ENCODE measurements around the gene ZFYVE28. TPM values are rescaled to one million over a fixed set of nuclear protein-coding genes. Genes with fewer than 3 reads are reported as not detected.
"Not testable (repeated sequence)": the region's sequence is repeated elsewhere in the genome, so short reads cannot be mapped to it uniquely, and the experiment has no call there.

ZFYVE28 gene
- total and polyA plus RNA-seq, 11 donors = 2.6 to 11.9 (median 5.5) TPM

DNA sequence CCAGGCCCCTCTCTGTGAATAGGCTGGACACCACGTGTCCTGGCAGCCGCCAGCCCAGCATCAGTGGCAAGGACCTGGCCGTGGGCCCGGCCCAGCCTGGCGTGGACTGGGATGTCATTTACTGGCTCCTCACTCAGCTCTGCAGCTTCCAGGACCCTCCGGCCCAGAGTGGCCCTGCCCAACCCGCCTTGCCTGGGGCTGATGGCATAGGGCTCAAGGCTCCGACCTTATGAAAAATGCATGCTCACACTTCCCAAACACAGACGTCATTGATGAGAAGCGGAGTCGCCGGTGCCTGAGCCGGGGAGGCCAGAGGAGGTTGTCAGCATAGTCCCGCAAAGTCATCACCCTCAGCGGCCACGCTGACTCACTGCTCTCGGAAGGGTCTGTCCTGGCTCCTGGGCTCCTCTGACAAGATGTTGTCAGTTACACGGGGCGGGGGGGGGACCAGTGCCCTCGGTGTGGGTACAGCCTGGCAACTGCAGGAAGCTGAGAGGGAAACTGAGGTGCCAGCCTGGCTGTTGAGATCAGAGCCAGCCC, 14.6 kb upstream of the ZFYVE28 start:
- ATAC-seq = peak; percentile 22 to 68 (median 39)
- TF ChIP-seq, protein P1, sequence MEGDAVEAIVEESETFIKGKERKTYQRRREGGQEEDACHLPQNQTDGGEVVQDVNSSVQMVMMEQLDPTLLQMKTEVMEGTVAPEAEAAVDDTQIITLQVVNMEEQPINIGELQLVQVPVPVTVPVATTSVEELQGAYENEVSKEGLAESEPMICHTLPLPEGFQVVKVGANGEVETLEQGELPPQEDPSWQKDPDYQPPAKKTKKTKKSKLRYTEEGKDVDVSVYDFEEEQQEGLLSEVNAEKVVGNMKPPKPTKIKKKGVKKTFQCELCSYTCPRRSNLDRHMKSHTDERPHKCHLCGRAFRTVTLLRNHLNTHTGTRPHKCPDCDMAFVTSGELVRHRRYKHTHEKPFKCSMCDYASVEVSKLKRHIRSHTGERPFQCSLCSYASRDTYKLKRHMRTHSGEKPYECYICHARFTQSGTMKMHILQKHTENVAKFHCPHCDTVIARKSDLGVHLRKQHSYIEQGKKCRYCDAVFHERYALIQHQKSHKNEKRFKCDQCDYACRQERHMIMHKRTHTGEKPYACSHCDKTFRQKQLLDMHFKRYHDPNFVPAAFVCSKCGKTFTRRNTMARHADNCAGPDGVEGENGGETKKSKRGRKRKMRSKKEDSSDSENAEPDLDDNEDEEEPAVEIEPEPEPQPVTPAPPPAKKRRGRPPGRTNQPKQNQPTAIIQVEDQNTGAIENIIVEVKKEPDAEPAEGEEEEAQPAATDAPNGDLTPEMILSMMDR (IDR thresholded peaks at IDR 0.05) = no peak
- no peak for TF ChIP-seq POLR2A (IDR thresholded peaks at IDR 0.05)
- no peak overlapping the region for H3K27ac ChIP-seq
- H3K4me3 ChIP-seq = no peak overlapping the region
- intact Hi-C loops (cut with DNase I) = no loop called here
- peak in 1 of 5 donors; percentile 60 for DNase-seq
- H3K36me3 ChIP-seq = no peaks in the 10 kb centered on the region
- 64 to 78% (median 73%) methylated on average over 8 to 20 of the region's 20 CpGs for WGBS, 4 donors
- no peaks in the 10 kb centered on the region for H3K27me3 ChIP-seq
- no peaks in the 10 kb centered on the region for H3K4me1 ChIP-seq
- H3K9me3 ChIP-seq = no peaks in the 10 kb centered on the region

DNA sequence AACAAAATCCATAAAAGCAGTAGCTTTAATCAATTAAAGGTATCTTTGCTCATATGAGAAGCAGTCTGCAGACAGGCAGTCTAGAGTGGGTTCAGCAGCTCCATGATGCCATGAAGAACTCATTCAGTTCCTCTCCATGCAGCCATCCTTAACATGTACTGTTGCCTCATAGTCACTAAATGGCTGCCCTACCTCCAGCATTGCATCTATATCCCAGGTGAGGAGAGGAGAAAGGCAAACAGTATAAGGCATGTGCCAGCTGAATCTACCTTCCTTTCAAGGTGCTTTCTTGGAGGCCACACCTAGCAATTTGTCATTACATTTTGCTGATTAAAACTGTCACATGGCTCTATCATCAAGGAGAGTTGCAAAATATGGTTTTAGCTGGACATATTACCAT, 13.6 kb upstream of the ZFYVE28 start:
- Histone ChIP-seq H3K4me1 (no peaks in the 10 kb centered on the region), H3K9me3 (no peaks in the 10 kb centered on the region), H3K27ac (no peak overlapping the region), H3K4me3 (no peak overlapping the region), H3K27me3 (no peaks in the 10 kb centered on the region), H3K36me3 (no peaks in the 10 kb centered on the region)
- TF ChIP-seq POLR2A (IDR thresholded peaks at IDR 0.05) = no peak
- TF ChIP-seq, protein P1 (IDR thresholded peaks at IDR 0.05) = no peak
- ATAC-seq = no peak
- intact Hi-C loops (cut with DNase I) = no loop called here
- DNase-seq = no peak

DNA sequence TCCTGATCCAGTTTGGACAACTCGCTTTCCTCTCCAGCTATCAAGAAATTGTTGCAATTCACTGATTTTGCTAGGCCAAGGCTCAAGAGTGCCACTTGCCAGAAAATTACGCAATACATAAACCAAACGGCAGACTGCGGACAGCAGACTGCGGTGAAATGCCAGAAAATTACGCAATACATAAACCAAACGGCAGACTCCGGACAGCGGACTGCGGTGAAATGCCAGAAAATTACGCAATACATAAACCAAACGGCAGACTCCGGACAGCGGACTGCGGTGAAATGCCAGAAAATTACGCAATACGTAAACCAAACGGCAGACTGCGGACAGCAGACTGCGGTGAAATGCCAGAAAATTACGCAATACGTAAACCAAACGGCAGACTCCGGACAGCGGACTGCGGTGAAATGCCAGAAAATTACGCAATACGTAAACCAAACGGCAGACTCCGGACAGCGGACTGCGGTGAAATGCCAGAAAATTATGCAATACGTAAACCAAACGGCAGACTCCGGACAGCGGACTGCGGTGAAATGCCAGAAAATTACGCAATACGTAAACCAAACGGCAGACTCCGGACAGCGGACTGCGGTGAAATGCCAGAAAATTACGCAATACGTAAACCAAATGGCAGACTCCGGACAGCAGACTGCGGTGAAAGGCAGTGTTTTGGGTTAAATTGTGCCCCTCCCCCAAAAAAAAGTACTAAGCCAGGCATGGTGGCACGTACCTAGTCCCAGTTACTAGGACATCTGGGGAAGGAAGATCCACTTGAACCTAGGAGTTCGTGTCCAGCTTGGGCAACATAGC, 11.7 kb upstream of the ZFYVE28 start:
- H3K36me3 ChIP-seq; H3K4me3 ChIP-seq; ATAC-seq; DNase-seq; intact Hi-C loops (cut with DNase I); H3K27me3 ChIP-seq; H3K4me1 ChIP-seq; H3K27ac ChIP-seq; H3K9me3 ChIP-seq: not testable (repeated sequence)
- WGBS, 4 donors = 90 to 92% (median 91%) methylated on average over 23 to 31 of the region's 49 CpGs

DNA sequence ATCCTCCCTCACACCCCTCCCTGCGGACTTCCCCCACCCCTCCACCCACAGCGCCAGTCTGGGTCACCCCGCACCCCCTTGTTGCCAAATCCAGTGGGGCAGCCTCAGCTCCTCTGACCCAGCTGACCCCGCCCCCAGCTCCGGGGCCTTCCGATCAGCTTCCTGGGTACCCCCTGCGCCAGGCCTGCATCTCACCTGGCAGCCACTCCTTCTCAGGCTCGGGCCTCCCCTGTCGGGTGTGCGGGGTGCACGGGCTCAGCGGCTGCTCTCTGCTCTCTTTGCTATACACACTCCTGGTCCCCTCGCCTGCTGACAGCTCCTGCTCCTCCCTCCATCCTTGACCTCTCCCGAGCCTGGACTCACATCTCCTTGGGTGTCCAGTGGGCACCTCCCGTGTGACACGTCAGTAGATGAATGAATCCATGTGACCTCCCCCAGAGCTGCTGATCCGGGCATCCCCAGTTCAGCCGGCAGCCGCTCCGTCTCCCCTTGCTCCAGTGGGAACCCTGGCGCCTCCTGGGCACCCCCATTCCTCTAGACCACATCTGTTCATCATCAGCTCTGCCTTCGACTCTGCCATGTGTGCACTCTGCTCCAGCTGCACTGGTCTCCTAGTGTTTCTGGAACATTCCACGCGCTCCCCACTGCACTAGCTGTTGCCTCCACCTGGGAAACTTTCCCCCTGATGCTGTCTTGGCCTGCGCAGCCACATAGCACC, 10.2 kb upstream of the ZFYVE28 start:
- H3K27ac ChIP-seq = no peak overlapping the region
- H3K36me3 ChIP-seq = no peaks in the 10 kb centered on the region
- 75 to 85% (median 80%) methylated on average over 25 of the region's 25 CpGs for WGBS, 4 donors
- no peak for TF ChIP-seq POLR2A (IDR thresholded peaks at IDR 0.05)
- TF ChIP-seq, protein P1 (IDR thresholded peaks at IDR 0.05) = no peak
- no peak for ATAC-seq
- no peak for DNase-seq
- no peaks in the 10 kb centered on the region for H3K9me3 ChIP-seq
- intact Hi-C loops (cut with DNase I) = no loop called here
- H3K4me3 ChIP-seq = no peak overlapping the region
- H3K27me3 ChIP-seq = no peaks in the 10 kb centered on the region
- no peaks in the 10 kb centered on the region for H3K4me1 ChIP-seq
